A673 (cell line): ENCODE data around the gene LTBP2. TPM values are rescaled to one million over a fixed set of nuclear protein-coding genes. Genes with fewer than 3 reads are reported as not detected.

ENCODE experiments used
- BruUV-seq: library from RNA; stranded (reverse); fragments of 400-500 nt; replicated peaks from 2 replicates; lab custom pipeline; 2021; lab: Mats Ljungman, UMichigan
- CTCF ChIA-PET: fragments of 300-600 bp; sonication (Branson Sonifier 250); formaldehyde crosslinking; loops from one replicate; lab custom pipeline; 2022; ENCODE audit warnings: antibody characterized with exemption; lab: Charles Lee
- POLR2A ChIA-PET: fragments of 300-600 bp; sonication (Branson Sonifier 250); formaldehyde crosslinking; loops from one replicate; lab custom pipeline; 2022; ENCODE audit warnings: antibody characterized with exemption; ENCODE audit not compliant: low non-redundant PET; lab: Charles Lee
- DNase-seq: peaks from one replicate; pipeline ENCODE4 v3.0.0-alpha.2; 2015; ENCODE audit warnings: low spot score
- H3K27ac ChIP-seq: fragments of 200-600 bp; sonication (generic); 2 replicates; pipeline ENCODE4 v1.5.1; 2016; ENCODE audit warnings: mixed run types, low read depth, mild to moderate bottlenecking, mixed read lengths, antibody characterized with exemption, low read length; ENCODE audit not compliant: poor library complexity, severe bottlenecking
- H3K27me3 ChIP-seq: fragments of 200-600 bp; sonication (generic); replicated peaks from 2 replicates; pipeline ENCODE4 v1.6.1; 2017; ENCODE audit warnings: mixed run types, low read depth, mild to moderate bottlenecking, mixed read lengths, antibody characterized with exemption, low read length; ENCODE audit not compliant: insufficient read depth, poor library complexity
- H3K36me3 ChIP-seq: fragments of 200-600 bp; sonication (generic); 2 replicates; pipeline ENCODE4 v1.6.1; 2016; ENCODE audit warnings: mixed run types, mild to moderate bottlenecking, mixed read lengths, antibody characterized with exemption, low read length; ENCODE audit not compliant: insufficient read depth, poor library complexity, severe bottlenecking
- H3K4me1 ChIP-seq: fragments of 200-600 bp; sonication (generic); 2 replicates; pipeline ENCODE4 v1.6.1; 2017; ENCODE audit warnings: mixed run types, mild to moderate bottlenecking, mixed read lengths, antibody characterized with exemption, low read length; ENCODE audit not compliant: insufficient read depth, poor library complexity, severe bottlenecking
- H3K4me3 ChIP-seq: fragments of 200-600 bp; sonication (generic); 2 replicates; pipeline ENCODE4 v1.5.1; 2016; ENCODE audit warnings: low read depth, mixed run types, mild to moderate bottlenecking, mixed read lengths, low read length; ENCODE audit not compliant: poor library complexity, severe bottlenecking
- H3K9me3 ChIP-seq: fragments of 200-600 bp; sonication (generic); 2 replicates; pipeline ENCODE4 v1.6.1; 2016; ENCODE audit warnings: mixed run types, low read depth, mild to moderate bottlenecking, mixed read lengths, antibody characterized with exemption, low read length; ENCODE audit not compliant: poor library complexity, severe bottlenecking
- CTCF ChIP-seq: fragments of 300-800, 200-600 bp; sonication (generic); conservative IDR thresholded peaks from 2 replicates; pipeline ENCODE4 v1.5.1; 2017; ENCODE audit warnings: low read depth, mild to moderate bottlenecking, antibody characterized with exemption, low read length, moderate library complexity, mixed read lengths
- EZH2 ChIP-seq: fragments of 200-600 bp; sonication (generic); IDR thresholded peaks from 2 replicates; pipeline ENCODE4 v1.6.1; 2017; ENCODE audit warnings: borderline replicate concordance, low read depth, mild to moderate bottlenecking, mixed read lengths, antibody characterized with exemption, low read length; ENCODE audit not compliant: poor library complexity, severe bottlenecking
- intact Hi-C: fragments of 100-400 bp; cut with micrococcal nuclease; formaldehyde crosslinking; loops from one replicate; pipeline ENCODE4 v1.10.0; 2022; ENCODE audit not compliant: unreplicated experiment
- total RNA-seq: library from RNA; stranded (reverse); gene quantifications from 2 replicates; pipeline ENCODE4 v1.2.3, GENCODE V29; 2021

LTBP2 gene
- total RNA-seq, 1 experiment from 2014 or later, result 0.26 TPM

DNA sequence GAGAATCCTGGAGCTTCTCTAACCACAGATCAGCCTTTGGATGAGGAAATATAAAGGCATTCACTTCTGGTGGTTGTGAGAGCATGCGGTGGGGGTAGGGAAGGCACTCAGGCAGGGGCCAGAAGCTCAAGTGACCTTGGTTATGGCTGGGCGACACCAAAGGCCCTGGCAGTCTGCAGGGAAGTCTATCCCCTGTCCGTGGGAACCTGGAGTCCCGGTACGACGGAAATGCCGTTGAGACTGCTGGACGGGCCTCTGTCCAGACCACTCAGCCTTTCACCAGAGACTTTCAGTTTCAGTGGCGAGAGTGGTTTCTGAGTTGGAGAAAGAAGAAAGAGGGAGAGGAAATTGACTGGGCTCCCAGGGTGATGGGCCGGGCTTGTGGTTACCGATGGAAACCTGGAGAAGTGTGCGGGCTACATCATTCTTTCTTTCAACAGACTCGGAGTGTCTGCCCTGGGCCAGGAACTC lies 97.5 kb downstream of the LTBP2 start:
- POLR2A ChIA-PET, result no interaction called here
- intact Hi-C loops, result no loop called here
- TF ChIP-seq EZH2 (no peak), CTCF (no peak)

DNA sequence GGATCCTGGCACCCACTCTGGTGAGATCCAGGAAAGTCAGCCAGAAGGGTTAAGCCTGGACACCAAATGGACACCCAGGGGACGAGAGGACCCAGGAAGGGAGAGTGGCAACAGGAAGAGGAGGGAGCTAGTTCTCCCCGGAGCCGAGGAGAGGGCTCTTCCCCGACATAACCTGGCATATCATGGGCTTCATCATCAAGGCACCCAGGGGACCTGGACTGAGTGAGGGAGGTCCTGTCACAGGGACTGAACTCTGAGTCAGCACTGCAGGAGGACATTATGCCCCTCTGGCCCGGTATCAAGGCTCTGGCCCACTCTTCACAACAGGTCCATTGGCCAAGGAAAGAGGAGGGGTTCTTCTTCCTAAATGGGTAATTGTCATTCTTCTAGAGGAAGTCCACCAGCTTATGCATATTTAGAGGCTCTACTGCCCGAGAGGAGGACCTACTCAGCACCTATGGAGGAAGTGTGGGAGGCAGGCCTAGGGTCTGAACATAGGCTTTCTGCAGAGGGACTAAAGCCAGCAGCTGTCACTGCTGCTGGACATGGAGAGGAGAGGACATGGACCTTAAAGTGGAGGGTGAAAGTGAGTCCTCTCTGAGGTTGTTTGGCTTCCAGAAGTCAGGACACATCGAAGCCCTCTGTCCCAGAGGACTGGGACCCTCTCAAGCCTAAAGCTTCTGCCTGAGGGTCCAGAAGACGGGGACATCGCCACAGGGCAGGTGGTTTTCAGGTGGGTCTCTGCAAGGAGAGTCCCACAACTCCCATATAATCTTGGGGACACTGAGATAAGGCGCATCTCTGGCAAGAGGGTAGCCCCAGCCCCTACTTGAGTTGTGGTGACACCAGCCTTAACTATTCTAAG lies 99.8 kb downstream of the LTBP2 start:
- TF ChIP-seq EZH2 (no peak), CTCF (no peak)
- ChIA-PET POLR2A (no interaction called here), CTCF (no interaction called here)
- Histone ChIP-seq H3K36me3 (no peaks in the 10 kb centered on the region), H3K27ac (no peak overlapping the region), H3K4me3 (no peak overlapping the region), H3K27me3 (peaks cover 7% of the 10 kb centered on the region), H3K4me1 (no peaks in the 10 kb centered on the region), H3K9me3 (no peaks in the 10 kb centered on the region)
- intact Hi-C loops, result no loop called here
- no TSS peak for BruUV-seq
- no peak for DNase-seq

More for the DNA sequence above, 97.5 kb downstream of the LTBP2 start:
- H3K4me3 ChIP-seq, result no peak overlapping the region
- H3K27me3 ChIP-seq, result peaks cover 7% of the 10 kb centered on the region
- H3K9me3 ChIP-seq, result no peaks in the 10 kb centered on the region
- no peak for DNase-seq
- H3K27ac ChIP-seq, result no peak overlapping the region
- H3K36me3 ChIP-seq, result no peaks in the 10 kb centered on the region
- no peaks in the 10 kb centered on the region for H3K4me1 ChIP-seq
- BruUV-seq, result no TSS peak
- CTCF ChIA-PET, result no interaction called here

DNA sequence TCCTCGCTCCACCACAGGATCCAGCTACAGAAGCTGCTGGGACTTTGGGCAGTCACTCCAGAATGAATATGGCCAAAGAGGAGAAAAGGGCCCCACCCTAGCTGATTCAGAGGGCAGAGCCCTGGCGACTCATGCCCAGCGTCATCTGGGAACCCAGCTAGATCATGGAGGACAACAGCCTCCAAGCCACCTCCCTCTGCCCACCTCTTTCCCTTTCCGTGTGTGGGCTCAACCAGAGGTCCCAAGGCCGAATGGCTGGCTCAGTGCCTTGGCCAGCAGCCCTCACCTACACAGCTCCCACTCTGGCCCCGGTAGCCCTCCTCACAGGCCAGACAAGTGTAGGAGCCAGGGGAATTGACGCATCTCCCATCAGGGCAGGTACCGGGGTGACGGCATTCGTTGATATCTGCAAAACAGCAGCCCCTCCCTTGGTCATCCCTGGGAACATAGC lies 101.1 kb downstream of the LTBP2 start:
- Histone ChIP-seq H3K4me1 (no peaks in the 10 kb centered on the region), H3K36me3 (no peaks in the 10 kb centered on the region), H3K4me3 (no peak overlapping the region), H3K27ac (no peak overlapping the region), H3K27me3 (peaks cover 7% of the 10 kb centered on the region), H3K9me3 (no peaks in the 10 kb centered on the region)
- no TSS peak for BruUV-seq
- ChIA-PET CTCF (no interaction called here), POLR2A (no interaction called here)
- intact Hi-C loops, result no loop called here
- DNase-seq, result no peak
- TF ChIP-seq CTCF (no peak), EZH2 (no peak)
